GM23248 (cell line): ENCODE measurements around the gene KIF12.
"Not testable (repeated sequence)": the region's sequence is repeated elsewhere in the genome, so short reads cannot be mapped to it uniquely, and the experiment has no call there.

Source experiments
- EZH2 ChIP-seq: fragments of 200-600 bp; sonication (generic); IDR thresholded peaks from 2 replicates; pipeline ENCODE4 v1.6.1; 2018; ENCODE audit warnings: antibody characterized with exemption, mild to moderate bottlenecking; ENCODE audit not compliant: insufficient read depth, poor library complexity, severe bottlenecking
- EZH2phosphoT487 ChIP-seq: fragments of 200-600 bp; sonication (generic); IDR thresholded peaks from 2 replicates; pipeline ENCODE4 v1.6.1; 2018; ENCODE audit warnings: antibody characterized with exemption, moderate library complexity, mild to moderate bottlenecking, low read depth; ENCODE audit not compliant: insufficient read depth

DNA sequence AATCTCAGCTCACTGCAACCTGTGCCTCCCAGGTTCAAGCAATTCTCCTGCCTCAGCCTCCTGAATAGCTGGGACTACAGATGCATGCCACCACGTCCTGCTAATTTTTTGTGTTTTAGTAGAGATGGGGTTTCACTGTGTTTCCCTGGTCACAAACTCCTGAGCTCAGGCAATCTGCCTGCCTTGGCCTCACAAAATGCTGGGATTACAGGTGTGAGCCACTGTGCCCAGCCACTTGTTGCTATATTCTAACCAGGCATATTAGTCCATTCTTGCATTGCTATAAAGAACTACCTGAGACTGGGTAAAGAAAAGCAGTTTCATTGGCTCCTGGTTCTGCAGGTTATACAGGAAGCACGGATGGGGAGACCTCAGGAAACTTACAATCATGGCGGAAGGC, 29.7 kb upstream of the KIF12 start:
- TF ChIP-seq EZH2, EZH2phosphoT487: not testable (repeated sequence)
